Stimulated activated CD4-positive, alpha-beta T cell treated with anti-CD3 and anti-CD28 coated beads, Interleukin-4, amount 100 ng/mL, for 24 hours (primary cell): ENCODE measurements around the gene FTHL17.

Experiments
- DNase-seq: peaks from one replicate; pipeline ENCODE4 v3.0.0-alpha.2; 2020

FTHL17 gene

DNA sequence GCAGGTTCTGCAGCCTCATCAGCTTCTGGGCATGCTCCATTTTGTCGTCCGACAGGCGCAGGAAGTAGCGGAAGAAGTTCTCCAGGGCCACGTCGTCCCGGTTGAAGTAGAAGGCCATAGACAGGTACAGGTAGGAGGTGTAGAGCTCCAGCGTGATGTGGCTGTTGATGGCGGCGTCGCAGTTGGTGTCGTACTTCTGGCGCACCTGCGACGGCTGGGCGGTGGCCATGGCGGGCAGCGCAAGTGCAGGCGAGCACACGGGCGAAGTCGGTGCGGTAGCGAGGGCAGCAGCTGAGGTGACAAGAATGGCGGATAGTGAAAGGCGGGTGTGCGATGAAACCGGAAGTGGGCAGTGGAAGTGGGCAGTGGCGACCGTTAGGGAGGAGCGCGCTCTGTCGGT is at the start of gene FTHL17:
Gene FTHL17 (minus strand): TSS at position 317 of the 400 bp plus-strand sequence. CDS start 88 bp downstream, at position 229.
- no peak for DNase-seq

DNA sequence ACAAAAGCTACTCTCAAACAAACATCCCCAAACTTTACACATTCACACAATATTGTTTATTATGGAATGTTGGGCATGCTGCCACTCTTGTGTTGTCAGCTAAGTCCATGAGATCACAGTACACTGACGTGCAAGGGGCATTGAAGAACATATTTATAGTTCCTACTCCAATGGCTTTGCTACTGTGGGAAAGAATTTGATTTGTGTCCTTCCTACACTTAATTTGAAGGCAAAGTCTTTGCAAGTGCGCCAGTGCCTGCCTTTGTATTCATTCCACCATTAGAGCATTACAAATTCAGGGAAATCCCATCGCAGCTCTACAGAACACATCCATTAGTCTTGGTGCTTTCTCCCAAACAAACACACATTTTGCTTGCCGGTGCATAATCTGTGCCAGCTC is 45.4 kb upstream of the FTHL17 start:
- DNase-seq: no peak

DNA sequence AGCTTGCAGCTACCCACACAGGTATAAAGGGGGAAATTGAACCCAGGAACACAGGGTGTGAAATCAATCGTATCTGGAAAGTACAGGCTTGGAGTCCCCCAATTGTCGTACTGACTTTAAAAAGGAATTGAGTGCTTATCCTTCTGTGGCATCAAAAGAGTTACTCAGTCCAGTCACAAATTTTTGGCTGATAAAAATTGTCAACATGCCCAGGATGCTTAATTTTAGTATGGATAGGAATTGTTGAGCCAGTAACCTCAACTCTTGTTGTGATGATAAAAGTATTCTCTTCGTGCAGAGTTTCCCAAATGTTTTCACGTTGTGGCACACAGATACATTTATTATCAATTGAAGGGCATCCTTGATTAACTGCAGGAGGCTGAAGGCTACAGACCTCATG is 43.6 kb upstream of the FTHL17 start:
- DNase-seq: no peak

DNA sequence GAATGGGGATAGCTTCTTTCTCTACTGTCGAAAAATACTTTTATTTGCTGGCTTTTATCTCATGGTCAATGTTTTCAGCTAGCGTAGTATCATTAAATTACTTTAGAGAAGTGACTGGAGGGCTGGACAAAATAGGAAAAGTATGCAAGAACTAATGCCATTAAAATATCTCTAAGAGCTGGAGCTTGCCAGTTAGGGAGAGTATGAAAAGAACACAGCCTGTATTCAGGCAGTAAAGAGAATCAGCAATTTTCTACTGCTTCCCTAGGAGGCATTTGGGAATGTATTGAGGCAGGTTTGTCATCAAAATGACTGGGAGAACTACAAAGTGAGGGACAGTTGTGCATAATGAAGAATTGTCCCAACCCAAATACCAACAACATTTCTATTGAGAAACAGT is 43.0 kb upstream of the FTHL17 start:
- no peak for DNase-seq

DNA sequence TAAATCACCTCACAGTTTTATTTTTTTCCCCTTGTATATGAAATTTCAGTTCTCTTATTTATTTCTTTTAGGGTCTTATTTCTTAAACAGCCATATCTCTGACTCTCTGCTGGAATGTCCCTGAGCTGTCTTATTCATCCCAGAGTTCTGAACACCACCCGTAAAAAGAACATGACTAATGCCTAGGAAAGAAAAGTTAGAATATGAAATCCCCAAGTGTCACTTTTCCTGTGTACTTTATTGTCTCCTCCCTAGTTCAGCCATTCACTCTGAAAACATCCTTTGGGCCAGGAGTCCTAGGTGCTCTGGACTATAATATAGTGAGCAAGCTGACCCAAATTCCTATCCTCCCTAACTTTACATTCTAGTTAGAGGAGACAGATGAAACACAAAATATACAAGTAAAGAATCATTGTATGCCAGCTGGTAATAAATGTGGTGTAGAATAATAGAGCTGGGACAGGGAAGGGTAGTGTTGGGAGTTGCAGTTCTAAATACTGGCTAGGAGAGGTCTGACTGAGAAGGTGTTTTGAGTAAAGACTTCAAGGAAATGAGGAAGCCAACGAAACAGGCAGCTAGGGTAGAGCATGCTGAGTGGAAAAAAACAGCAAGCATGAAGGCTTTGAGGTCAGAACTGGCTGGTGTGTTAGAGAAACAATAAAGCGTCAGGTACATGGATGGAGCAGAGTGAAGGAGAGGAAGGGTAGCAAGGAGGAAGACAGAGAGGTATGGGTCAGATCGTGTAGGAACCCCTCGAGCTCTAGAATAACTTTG is 40.6 kb upstream of the FTHL17 start:
- no peak for DNase-seq

DNA sequence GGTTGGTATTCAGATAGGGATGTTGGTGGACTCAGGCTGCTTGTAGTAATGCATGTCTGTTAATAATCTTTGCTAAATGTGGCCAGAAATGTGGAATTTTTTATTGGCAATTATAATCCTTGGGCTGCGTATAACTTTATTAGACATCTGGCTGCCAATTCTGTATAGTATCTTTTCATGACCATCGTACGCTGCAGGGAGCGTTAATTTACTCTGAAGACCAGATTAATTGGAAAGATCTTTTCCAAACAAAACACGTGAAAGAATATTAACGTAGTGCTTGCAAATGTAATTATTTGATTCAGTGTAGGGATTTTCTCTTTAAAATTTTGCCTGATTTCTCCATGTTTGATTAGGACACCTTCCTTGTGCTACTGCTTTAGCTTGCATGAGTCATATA is 38.8 kb upstream of the FTHL17 start:
- no peak for DNase-seq

DNA sequence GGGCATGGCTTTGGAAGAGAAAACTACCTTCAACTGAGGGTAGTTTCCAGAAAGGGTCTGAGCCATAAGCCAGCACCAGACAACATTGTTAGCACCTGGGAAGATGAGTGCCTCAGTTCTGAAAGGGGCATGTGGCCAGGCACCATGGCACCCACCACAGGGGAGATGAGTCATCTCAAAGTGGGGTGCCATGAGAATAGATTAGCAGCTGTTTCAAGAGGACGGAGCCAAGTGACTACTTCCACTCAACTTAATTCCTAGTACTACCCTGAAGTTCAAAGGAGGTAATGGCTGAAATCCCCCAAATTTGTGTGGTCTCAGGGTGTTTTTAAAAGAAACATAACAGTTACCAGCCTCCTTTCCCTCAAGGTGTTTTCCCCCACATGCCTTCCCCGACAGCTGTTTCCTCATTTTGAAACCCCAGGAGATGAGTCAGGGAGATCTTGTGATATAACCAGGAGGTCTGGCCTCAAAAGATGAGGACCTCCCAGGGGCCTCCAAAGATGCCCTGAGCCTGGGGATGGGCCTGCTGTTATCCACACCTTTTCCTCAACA is 27.8 kb upstream of the FTHL17 start:
- DNase-seq: peak; percentile 25

DNA sequence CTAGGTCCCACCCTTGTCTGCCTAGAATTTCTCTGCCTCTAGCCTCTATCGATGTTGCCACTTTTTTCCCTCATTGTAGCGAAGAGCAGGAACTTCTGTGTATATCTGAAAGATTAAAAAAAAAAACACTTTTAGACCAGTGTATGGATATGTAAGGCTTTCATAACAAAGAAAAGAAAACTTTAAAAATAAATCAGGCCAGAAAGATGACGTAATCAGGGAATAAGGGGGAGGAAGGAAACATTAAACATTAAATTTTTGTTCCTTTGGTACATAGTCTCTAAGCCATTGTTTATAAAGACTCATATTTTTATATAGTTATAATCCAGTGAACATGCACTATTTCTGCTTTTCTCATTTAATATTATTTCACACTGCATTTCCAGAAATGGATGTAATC is 26.2 kb upstream of the FTHL17 start:
- DNase-seq: no peak

DNA sequence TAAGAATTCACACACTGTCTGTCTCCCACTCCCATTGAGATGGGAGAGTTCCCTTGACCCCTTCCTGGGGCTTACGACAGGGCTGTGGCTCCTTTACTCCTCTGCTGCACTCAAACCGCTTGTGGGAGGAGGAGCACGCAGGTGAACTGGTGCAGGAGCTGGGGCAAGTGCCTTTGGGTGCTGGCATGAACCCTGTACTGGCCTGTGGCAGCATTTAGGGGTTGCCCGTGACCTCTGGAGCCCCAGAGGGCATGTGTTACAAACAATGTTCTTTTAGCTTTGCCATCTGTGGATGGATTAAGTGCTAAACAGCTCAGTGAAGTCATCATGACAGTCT is 21.8 kb upstream of the FTHL17 start:
- no peak for DNase-seq

DNA sequence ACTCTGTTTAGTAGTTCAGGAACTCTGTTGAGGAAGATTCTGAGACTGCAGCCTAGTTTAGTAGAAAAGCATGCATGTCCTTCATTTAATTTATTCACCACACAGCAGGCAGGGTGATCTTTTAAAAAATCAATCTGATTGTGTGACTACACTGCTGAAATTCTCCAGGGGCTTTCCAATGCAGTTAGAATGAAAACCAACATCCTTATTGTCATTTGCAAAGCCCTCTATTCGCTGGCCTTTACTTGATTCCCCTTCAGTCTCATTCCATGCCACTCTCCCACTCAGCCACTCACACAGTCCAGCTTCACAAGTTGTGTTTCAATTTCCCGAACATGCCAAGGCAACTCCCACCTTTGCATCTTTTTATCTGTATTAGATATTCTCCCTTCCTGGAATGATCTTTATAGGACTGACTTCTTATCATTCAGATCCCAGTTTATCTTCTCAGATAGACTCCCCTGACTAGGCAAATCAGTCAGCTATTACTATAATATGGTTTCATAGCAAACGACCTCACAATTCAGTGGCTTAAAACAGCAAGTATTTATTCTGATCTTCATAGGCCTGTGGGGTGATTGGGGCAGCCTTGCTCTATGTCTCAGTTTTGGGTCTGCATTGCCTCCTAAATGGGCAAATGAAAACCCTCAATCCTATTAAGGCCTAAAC is 21.3 kb upstream of the FTHL17 start:
- DNase-seq: no peak

DNA sequence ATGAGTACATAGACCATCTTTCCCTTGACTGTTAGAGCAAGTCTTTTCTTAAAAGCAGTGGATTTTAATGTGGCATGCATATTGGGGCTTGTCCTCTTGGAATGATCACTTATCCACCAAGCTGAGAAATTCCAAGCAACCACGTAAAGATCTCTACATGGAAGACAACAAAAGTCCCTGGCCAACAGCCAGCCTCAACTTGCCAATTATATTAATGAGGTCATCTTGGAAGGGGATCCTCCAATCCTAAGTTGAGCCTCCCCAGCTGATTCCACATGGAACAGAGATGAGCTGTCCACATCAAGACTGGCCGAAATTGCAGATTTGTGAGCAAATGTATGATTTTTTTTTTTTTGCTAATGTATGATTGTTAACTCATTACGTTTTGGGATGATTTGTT is 20.6 kb upstream of the FTHL17 start:
- DNase-seq: no peak

DNA sequence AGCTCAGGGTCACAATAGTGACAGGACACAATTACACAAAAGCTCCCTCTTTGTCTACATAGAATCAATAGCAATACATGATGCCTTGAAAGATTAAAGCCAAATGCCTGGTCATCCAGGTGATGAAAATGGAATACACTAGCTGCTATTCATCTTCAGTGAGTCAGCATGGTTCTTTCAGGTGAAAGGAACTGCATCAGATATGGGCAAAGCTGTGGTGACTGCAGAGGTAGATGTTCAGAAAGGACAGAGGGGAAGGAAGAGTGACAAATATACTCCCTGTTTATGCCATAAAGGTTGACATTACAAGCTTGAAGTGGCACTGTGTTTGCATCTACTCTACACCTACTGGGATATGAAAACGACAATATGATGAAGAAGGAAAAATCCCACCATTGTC is 20.0 kb upstream of the FTHL17 start:
- no peak for DNase-seq

DNA sequence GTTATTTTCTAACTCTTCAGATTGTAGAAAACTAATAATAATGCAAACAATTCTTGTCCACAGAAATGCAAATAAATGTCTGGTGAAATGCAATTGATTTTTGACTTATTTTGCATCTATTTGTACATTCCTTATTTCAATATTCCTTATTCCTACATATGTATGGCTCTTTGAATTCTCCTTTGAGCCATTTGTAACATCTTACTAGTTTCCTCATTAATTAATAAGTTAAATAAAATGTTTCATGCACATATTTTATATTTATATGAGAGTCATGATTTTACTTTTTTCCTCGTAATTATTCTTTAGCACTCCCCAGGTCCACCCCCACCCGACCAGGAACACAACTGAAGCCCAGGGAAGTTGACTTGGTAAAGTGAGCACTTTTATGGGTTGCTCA is 2.7 kb upstream of the FTHL17 start:
- DNase-seq: no peak

DNA sequence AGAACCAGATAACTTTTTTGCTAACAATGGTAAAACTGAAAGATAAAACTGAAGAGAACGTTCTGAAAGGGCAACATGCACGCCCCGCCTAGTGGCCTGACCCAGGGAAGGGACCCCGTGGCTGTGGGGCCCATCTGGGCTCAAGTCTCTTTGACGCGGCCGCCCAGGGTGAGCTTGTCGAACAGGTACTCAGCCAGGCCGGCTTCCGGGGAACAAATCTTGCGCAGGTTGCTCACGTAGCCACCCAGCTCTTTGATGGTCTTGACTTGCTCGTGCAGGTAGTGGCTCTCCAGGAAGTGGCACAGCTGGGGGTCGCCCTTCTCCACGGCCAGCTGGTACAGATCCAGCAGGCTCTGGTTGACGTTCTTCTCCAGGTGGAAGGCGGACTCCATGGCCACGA is 579 bp downstream of the FTHL17 start:
- DNase-seq: no peak

DNA sequence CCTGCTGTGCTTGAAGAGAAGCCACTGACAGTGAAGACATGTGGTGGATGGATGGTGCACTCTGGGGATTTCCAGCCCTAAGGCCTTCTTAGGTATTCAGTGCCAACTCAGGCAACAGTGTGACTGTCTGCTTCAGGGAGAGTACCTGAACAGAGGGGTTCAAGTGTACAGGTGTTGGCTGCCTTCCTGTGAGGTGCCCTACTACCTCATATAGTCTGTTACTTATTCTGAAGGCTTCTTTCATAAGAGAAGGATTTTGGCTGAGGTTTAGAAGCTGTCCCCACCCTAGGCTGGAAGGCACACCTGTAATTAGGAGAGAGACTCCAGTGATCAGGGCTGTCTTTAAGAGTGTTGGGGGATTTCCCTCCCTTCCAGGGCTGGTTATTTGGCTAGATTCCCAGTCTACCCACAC is 1.8 kb downstream of the FTHL17 start:
- DNase-seq: peak; percentile 3

DNA sequence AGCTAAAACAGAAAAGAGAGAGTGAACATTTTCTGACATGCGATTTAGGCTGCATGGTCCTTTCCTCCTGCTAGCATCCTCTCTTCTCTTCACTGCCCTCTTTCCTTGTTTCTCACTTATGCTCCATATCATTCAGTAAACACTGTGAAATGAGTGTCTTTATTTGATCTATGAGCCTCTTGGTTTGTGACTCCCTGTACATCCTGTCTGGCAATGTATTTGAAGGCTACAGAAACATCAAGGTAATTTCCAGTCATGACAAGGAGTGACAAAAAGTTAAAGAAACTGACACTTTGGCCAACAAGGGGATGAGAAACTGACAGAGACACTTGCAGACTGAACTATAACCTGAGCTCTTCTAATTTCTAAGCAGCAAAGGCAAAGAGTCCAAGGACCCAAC is 8.7 kb downstream of the FTHL17 start:
- DNase-seq: no peak

DNA sequence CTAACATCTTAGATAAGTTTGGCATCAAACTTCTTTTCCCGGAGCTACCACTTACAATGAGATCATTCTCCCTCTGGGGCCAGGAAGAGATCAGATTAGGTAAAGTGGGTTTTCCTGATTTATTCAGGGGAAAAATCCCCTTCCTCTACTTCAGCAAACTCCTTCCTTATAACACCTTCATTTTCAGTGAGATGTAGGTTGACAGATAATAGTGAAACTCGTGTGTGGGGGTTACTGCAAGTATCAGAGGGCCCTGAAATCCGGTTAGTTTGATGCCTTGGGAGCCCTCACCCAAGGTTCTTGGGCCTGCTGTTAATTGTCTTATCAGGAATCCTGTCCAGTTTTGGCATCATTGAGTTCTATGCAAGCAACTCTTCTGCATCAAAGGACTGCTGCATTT is 10.8 kb downstream of the FTHL17 start:
- DNase-seq: no peak

DNA sequence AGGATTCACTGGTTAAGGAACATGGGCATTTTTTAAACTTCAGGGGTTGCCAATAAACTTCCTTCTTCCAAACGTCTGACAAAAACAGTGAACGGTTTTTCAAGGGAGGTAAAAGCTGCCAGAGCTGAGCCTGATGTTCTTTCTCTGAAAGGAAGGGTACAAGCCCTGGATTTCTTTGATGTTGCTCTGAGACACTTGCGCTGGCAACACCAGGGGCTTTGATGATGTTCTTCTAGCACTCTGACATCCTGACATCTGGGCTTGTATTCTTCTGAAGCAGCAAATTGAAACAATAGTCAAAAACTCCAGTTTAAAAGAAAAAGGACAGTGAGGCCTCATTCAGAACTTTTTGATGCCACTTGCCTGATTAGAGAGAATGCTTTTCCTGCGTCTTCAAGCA is 11.8 kb downstream of the FTHL17 start:
- no peak for DNase-seq

DNA sequence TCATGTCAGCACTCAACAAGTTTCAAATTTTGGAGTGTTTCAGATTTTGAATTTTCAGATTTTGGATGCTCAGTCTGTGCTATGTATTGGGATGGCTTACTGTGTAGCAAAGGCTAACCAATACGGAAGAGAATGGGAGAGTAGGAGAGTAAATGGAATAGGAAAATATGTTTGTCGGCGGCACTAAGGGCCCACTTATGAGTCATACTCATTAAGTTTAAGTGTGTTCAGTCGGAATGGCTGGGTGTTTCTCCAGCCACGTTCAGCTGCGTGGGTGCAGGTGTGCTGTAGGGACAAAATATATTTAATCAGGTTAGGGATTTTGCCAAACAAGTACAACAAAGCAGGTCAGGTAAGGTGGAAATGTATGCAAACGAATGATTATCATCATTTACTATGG is 13.6 kb downstream of the FTHL17 start:
- DNase-seq: no peak

DNA sequence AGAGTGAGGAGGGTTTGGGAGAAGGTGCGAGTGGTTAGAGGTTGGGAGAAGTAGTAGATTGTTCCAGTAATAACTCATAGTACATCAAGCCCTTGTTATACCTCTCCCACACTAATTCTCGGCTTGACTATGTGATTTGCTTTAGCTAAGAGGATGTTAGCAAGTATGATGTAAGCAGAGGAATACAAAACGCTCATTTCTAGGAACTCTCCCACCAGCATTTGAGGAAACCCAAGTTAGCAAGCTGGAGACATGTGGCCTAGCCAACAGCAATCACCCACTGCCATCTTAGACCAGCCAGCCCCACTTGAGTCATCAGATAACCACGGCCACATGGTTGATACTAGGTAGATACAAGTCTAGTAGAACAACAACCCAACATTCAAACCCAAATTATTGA is 14.2 kb downstream of the FTHL17 start:
- peak; percentile 3 for DNase-seq

DNA sequence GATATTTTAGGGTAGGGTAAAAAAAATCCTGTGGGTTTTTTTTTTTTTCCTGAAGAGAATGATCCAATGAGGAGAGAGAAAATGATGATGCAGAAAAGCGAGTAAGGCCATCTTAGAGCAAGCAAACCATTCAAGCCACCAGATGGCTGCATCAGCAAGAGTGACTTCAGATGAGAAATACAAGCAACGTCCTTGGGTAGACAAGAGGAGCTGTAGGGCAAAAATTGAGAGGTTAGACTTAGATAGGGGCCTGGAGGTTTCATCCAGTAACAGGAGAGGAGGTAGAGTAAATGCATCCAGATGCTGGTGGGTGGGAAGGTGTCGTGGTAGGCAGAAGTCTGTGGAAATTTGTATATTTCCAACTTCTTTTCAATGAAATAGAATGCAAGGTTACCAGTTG is 14.6 kb downstream of the FTHL17 start:
- DNase-seq: no peak

DNA sequence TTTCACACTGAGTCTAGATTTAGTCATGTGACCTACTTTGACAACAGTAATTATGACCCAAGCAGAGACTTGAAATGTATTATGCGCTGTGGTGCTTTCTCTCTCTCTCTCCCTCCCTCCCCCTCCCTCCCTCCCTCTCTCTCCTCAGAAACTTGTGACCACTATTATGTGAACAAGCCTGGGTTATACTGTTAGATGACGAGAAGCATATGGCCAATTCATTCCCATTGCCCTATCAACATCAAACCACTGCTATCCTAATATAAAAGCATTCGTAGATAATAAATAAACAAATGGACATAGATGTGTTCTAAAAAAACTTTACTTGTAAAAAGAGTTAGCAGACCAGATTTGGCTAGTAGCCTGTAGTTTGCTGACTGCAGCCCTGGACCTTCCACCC is 18.2 kb downstream of the FTHL17 start:
- no peak for DNase-seq

DNA sequence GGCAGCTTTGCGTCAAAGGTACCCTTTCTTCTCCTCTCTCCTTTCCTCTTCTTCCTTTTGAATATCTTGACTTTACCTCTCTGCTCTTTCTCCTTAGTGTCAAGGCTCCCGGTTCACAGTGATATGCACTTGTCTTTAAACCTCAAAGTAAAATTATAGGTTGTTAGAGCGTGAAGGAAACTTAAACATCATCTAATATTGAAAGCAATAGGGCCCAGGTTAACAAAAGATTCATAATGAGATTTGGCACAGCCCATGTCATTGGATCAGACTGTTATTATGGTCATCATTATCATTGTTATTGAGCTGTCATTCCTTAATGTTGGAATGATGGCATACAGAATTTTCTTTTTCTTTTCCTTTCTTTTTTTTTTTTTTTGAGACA is 32.5 kb downstream of the FTHL17 start:
- DNase-seq: no peak

DNA sequence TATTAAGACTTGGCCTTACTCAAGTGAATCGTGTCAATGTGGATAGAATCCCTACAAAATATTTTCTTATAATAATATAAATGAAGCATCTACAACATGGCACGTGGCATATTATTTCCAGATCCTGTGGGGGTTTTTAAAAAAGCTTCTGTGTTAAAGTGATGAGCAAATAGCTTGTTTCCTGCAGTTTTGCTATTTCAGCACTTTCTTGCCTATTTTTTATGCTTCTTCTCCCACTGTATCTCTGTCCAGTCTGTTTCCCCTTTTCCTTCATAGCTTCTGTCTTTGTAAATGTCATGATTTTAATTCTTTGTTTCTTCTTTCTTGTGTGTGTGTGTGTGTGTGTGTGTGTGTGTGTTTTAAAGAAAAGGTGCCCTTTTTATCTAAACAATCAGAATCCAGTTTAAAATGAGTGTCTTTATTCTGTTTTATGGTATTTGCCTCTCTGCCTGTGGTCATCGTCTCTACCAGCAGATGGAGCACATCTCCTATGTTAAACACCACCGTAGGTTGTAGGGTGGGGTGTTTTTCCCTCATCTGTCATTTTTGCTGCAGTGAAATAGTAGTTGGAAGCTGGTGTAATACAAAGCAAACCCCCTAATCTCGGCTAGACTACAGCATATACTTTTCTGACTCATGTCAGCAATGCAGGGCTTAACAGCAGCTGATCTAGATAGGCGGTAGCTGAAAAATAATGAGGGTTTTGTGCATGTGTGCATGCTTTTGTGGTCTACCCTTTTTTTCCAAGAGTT is 33.1 kb downstream of the FTHL17 start:
- DNase-seq: peak; percentile 4
